WTC11 (cell line): ENCODE measurements around the gene IL17RD.

Source experiments
- GRHL2 ChIP-seq: fragments of 250-450 bp; sonication (Bioruptor Pico); IDR thresholded peaks from 2 replicates; pipeline ENCODE4 v1.8.0; 2022; ENCODE audit warnings: mild to moderate bottlenecking, moderate library complexity; ENCODE audit not compliant: insufficient replicate concordance, severe bottlenecking
- JUN ChIP-seq: sonication (generic); formaldehyde crosslinking; IDR thresholded peaks from 2 replicates; pipeline ENCODE4 v1.8.0; 2023; ENCODE audit warnings: mild to moderate bottlenecking, missing genetic modification reagents
- SP1 ChIP-seq: sonication (generic); formaldehyde crosslinking; conservative IDR thresholded peaks from 2 replicates; pipeline ENCODE4 v1.8.1; 2022; ENCODE audit warnings: missing genetic modification reagents
- ZNF317 ChIP-seq: sonication (generic); formaldehyde crosslinking; IDR thresholded peaks from 2 replicates; pipeline ENCODE4 v1.8.1; 2023; ENCODE audit warnings: low read depth, mild to moderate bottlenecking, moderate library complexity, missing genetic modification reagents, borderline replicate concordance
- TF ChIP-seq, protein P1 (sequence below): fragments of 200-600 bp; IDR thresholded peaks from 2 replicates; pipeline ENCODE4 v1.8.0; 2022; ENCODE audit warnings: antibody characterized with exemption
- TF ChIP-seq, protein P2 (sequence below): sonication (generic); formaldehyde crosslinking; IDR thresholded peaks from 2 replicates; pipeline ENCODE4 v1.8.0; 2023; ENCODE audit warnings: mild to moderate bottlenecking, missing genetic modification reagents
- TF ChIP-seq, protein P3 (sequence below): sonication (generic); formaldehyde crosslinking; IDR thresholded peaks from 2 replicates; pipeline ENCODE4 v1.8.1; 2022; ENCODE audit warnings: low read depth, missing genetic modification reagents, borderline replicate concordance
- TF ChIP-seq, protein P4 (sequence below): fragments of 250-450 bp; sonication (Bioruptor Pico); conservative IDR thresholded peaks from 2 replicates; pipeline ENCODE4 v1.9.0; 2021; ENCODE audit warnings: mild to moderate bottlenecking

DNA sequence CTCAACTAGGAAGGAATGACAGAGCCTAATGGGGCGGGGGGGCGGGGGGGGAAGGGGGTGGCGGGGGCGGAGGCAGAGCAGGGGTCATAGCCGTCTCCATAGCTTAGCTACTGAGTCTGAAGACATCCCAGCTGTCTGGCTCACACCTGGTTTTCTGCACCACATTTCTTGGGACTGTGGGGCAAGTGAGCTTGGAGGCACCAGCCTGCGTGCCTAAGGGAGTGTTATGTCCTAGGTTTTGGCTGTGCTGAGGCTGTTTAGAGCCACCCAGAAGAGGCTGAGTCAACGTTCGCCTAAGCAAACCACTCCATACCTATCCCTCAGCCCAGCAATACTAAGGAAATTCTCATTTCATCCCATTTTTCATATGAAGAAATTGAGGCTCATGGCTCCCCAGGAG is 1.4 kb downstream of the IL17RD start:
- TF ChIP-seq JUN: no peak
- TF ChIP-seq, protein P1, sequence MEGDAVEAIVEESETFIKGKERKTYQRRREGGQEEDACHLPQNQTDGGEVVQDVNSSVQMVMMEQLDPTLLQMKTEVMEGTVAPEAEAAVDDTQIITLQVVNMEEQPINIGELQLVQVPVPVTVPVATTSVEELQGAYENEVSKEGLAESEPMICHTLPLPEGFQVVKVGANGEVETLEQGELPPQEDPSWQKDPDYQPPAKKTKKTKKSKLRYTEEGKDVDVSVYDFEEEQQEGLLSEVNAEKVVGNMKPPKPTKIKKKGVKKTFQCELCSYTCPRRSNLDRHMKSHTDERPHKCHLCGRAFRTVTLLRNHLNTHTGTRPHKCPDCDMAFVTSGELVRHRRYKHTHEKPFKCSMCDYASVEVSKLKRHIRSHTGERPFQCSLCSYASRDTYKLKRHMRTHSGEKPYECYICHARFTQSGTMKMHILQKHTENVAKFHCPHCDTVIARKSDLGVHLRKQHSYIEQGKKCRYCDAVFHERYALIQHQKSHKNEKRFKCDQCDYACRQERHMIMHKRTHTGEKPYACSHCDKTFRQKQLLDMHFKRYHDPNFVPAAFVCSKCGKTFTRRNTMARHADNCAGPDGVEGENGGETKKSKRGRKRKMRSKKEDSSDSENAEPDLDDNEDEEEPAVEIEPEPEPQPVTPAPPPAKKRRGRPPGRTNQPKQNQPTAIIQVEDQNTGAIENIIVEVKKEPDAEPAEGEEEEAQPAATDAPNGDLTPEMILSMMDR: no peak
- no peak for TF ChIP-seq ZNF317 (CRISPR knock-in tag)
- TF ChIP-seq, protein P2, sequence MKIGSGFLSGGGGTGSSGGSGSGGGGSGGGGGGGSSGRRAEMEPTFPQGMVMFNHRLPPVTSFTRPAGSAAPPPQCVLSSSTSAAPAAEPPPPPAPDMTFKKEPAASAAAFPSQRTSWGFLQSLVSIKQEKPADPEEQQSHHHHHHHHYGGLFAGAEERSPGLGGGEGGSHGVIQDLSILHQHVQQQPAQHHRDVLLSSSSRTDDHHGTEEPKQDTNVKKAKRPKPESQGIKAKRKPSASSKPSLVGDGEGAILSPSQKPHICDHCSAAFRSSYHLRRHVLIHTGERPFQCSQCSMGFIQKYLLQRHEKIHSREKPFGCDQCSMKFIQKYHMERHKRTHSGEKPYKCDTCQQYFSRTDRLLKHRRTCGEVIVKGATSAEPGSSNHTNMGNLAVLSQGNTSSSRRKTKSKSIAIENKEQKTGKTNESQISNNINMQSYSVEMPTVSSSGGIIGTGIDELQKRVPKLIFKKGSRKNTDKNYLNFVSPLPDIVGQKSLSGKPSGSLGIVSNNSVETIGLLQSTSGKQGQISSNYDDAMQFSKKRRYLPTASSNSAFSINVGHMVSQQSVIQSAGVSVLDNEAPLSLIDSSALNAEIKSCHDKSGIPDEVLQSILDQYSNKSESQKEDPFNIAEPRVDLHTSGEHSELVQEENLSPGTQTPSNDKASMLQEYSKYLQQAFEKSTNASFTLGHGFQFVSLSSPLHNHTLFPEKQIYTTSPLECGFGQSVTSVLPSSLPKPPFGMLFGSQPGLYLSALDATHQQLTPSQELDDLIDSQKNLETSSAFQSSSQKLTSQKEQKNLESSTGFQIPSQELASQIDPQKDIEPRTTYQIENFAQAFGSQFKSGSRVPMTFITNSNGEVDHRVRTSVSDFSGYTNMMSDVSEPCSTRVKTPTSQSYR: no peak
- TF ChIP-seq SP1 (CRISPR knock-in tag): no peak
- TF ChIP-seq, protein P3, sequence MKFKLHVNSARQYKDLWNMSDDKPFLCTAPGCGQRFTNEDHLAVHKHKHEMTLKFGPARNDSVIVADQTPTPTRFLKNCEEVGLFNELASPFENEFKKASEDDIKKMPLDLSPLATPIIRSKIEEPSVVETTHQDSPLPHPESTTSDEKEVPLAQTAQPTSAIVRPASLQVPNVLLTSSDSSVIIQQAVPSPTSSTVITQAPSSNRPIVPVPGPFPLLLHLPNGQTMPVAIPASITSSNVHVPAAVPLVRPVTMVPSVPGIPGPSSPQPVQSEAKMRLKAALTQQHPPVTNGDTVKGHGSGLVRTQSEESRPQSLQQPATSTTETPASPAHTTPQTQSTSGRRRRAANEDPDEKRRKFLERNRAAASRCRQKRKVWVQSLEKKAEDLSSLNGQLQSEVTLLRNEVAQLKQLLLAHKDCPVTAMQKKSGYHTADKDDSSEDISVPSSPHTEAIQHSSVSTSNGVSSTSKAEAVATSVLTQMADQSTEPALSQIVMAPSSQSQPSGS (CRISPR knock-in tag): no peak
- no peak for TF ChIP-seq GRHL2
- TF ChIP-seq, protein P4, sequence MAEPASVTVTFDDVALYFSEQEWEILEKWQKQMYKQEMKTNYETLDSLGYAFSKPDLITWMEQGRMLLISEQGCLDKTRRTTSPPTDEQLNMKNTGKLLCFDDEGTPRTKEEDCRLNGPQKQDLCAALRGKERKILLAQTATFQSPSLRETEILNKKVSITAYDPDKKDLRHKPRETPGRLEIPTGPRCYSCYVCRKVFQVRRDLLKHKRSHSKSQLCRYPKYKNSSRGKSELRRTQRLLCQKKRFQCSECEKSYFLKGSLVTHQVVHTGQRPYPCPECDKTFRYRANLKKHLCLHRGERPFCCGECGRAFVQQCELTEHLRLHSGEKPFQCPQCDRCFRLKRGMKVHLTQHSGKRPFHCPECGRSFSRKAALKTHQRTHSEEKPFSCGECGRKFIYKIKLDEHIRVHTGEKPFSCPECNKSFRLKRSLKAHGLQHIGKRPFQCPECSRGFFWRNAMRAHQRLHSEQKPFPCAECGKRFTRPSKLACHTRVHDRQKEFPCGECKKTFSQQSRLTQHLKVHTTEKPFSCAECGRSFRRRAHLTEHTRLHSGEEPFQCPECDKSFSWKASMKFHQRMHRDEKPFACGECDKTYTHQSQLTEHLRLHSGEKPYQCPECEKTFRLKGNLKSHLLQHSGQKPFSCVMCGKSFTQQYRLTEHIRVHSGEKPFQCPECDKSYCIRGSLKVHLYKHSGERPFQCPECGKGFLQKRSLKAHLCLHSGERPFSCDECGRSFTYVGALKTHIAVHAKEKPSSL (CRISPR knock-in tag): no peak
